CD4-positive, CD25-positive, alpha-beta regulatory T cell (primary cell): ENCODE results near the gene TYMP. TPM values are rescaled to one million over a fixed set of nuclear protein-coding genes. Genes with fewer than 3 reads are reported as not detected.

Experiments used
- ATAC-seq, 2 donors: fragments of 150-1000 bp; cut with Tn5 transposase; one replicate each; pipeline ENCODE4 v1.10.0; 2021; ENCODE audit warnings: low read depth in 2 of 2, moderate number of reproducible peaks in 2 of 2, moderate library complexity in 1 of 2
- DNase-seq, 3 donors: peaks; one replicate each; pipeline versions ENCODE4 v3.0.0 to v3.0.0-alpha.2; 2012 to 2022; ENCODE audit warnings: mixed read lengths in 1 of 3
- H3K27ac ChIP-seq: one replicate; pipeline ENCODE4 v1.7.0; 2013; ENCODE audit warnings: mild to moderate bottlenecking, low read length; ENCODE audit not compliant: insufficient read depth, poor library complexity, severe bottlenecking
- H3K27me3 ChIP-seq: one replicate; pipeline ENCODE4 v1.7.0; 2013; ENCODE audit warnings: low read length; ENCODE audit not compliant: control insufficient read depth, insufficient read depth
- H3K36me3 ChIP-seq: one replicate; pipeline ENCODE4 v1.7.0; 2013; ENCODE audit warnings: mild to moderate bottlenecking, low read length, moderate library complexity; ENCODE audit not compliant: control insufficient read depth, insufficient read depth
- H3K4me1 ChIP-seq: 2 replicates; pipeline ENCODE4 v1.7.0; 2013; ENCODE audit warnings: mild to moderate bottlenecking, low read length; ENCODE audit not compliant: insufficient read depth, control insufficient read depth, poor library complexity, severe bottlenecking
- H3K4me3 ChIP-seq: one replicate; pipeline ENCODE4 v1.7.0; 2013; ENCODE audit warnings: low read depth, mild to moderate bottlenecking, low read length, moderate library complexity
- H3K9me3 ChIP-seq, 2 experiments: 1 replicate in 1 of 2; 2 replicates in 1 of 2; pipeline ENCODE4 v1.7.0; 2013; ENCODE audit warnings: low read length in 2 of 2, mild to moderate bottlenecking in 1 of 2, moderate library complexity in 1 of 2; ENCODE audit not compliant: control insufficient read depth in 2 of 2
- H3K27ac Mint-ChIP-seq, 3 donors: one replicate each; pipeline ENCODE4 v1.8.0; 2020 to 2022; ENCODE audit warnings: mild to moderate bottlenecking in 3 of 3, mixed read lengths in 3 of 3, moderate library complexity in 2 of 3
- H3K27me3 Mint-ChIP-seq: one replicate; pipeline ENCODE4 v1.8.0; 2022; ENCODE audit warnings: mild to moderate bottlenecking, mixed read lengths
- H3K36me3 Mint-ChIP-seq: one replicate; pipeline ENCODE4 v1.8.0; 2020; ENCODE audit warnings: mixed read lengths
- H3K4me1 Mint-ChIP-seq, 4 donors: one replicate each; pipeline ENCODE4 v1.8.0; 2020 to 2022; ENCODE audit warnings: mixed read lengths in 4 of 4, mild to moderate bottlenecking in 1 of 4
- H3K4me3 Mint-ChIP-seq, 4 donors: one replicate each; pipeline ENCODE4 v1.8.0; 2020 to 2022; ENCODE audit warnings: mild to moderate bottlenecking in 4 of 4, mixed read lengths in 4 of 4, moderate library complexity in 3 of 4
- H3K9me3 Mint-ChIP-seq, 7 donors: one replicate each; pipeline ENCODE4 v1.8.0; 2020 to 2022; ENCODE audit warnings: mixed read lengths in 7 of 7, mild to moderate bottlenecking in 3 of 7, moderate library complexity in 2 of 7
- polyA plus RNA-seq, 4 donors: library from polyadenylated mRNA; unstranded; fragments of 300-500 nt; fragmentation: Illumina TruSeq; gene quantifications; one replicate each; pipeline ENCODE4 v1.2.3, GENCODE V29; 2021
- total RNA-seq: library from RNA; stranded (reverse); gene quantifications from one replicate; pipeline ENCODE4 v1.2.3, GENCODE V29; 2022

The TYMP gene
- total and polyA plus RNA-seq, 5 donors from 2014 or later: 29.2 to 65.2 (median 46.9) TPM

DNA sequence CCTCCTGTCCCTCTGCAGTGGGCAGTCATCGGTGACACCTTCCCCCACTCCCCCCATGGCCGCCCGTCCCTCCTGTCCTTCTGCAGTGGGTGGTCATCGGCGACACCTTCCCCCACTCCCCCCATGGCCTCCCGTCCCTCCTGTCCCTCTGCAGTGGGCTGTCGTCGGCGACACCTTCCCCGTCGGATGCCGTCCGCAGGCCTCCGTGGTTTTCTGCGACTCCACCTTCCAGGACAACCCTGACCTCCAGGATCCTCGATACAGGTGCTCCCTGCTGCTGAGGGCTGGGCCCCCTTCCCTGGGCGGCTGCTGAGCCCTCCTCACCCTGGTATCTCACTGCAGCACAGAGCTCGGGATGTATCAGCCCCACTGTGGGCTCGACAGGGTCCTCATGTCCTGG lies 40.9 kb downstream of the TYMP start:
- Histone ChIP-seq H3K4me1 (peaks cover 7% of the 10 kb centered on the region), H3K4me3 (no peak overlapping the region), H3K27me3 (no peaks in the 10 kb centered on the region), H3K27ac (no peak overlapping the region), H3K36me3 (no peaks in the 10 kb centered on the region), H3K9me3 (no peaks in the 10 kb centered on the region)
- Mint-ChIP-seq H3K27me3 (peaks cover 10% of the 10 kb centered on the region), H3K36me3 (no peaks in the 10 kb centered on the region), H3K9me3 (no peaks in the 10 kb centered on the region), H3K4me1 (peaks cover 0 to 9% (median 6%) of the 10 kb centered on the region in 4 donors), H3K4me3 (no peak overlapping the region), H3K27ac (no peak overlapping the region)
- DNase-seq (no peak), ATAC-seq (no peak)

- Histone ChIP-seq H3K27ac (no peak overlapping the region), H3K4me1 (peaks cover 7% of the 10 kb centered on the region), H3K4me3 (no peak overlapping the region), H3K36me3 (no peaks in the 10 kb centered on the region), H3K27me3 (no peaks in the 10 kb centered on the region), H3K9me3 (no peaks in the 10 kb centered on the region)
- H3K36me3 Mint-ChIP-seq: no peaks in the 10 kb centered on the region
- H3K27ac Mint-ChIP-seq: no peak overlapping the region
- ATAC-seq: no peak
- H3K4me3 Mint-ChIP-seq: no peak overlapping the region
- H3K27me3 Mint-ChIP-seq: peaks cover 10% of the 10 kb centered on the region
- peaks cover 0 to 9% (median 6%) of the 10 kb centered on the region in 4 donors for H3K4me1 Mint-ChIP-seq
- no peaks in the 10 kb centered on the region for H3K9me3 Mint-ChIP-seq
- no peak for DNase-seq
These were observed 41.7 kb downstream of the TYMP start for GRCh38 chr22:50488006-50488677.

- Mint-ChIP-seq H3K4me1 (peaks cover 0 to 9% (median 6%) of the 10 kb centered on the region in 4 donors), H3K9me3 (no peaks in the 10 kb centered on the region), H3K4me3 (no peak overlapping the region), H3K27me3 (peaks cover 10% of the 10 kb centered on the region), H3K27ac (no peak overlapping the region), H3K36me3 (no peaks in the 10 kb centered on the region)
- Histone ChIP-seq H3K36me3 (no peaks in the 10 kb centered on the region), H3K4me1 (peaks cover 10% of the 10 kb centered on the region), H3K27ac (no peak overlapping the region), H3K4me3 (no peak overlapping the region), H3K27me3 (no peaks in the 10 kb centered on the region), H3K9me3 (no peaks in the 10 kb centered on the region)
- ATAC-seq: no peak
- DNase-seq: no peak
These were observed 42.4 kb downstream of the TYMP start for GRCh38 chr22:50487290-50488005.

DNA sequence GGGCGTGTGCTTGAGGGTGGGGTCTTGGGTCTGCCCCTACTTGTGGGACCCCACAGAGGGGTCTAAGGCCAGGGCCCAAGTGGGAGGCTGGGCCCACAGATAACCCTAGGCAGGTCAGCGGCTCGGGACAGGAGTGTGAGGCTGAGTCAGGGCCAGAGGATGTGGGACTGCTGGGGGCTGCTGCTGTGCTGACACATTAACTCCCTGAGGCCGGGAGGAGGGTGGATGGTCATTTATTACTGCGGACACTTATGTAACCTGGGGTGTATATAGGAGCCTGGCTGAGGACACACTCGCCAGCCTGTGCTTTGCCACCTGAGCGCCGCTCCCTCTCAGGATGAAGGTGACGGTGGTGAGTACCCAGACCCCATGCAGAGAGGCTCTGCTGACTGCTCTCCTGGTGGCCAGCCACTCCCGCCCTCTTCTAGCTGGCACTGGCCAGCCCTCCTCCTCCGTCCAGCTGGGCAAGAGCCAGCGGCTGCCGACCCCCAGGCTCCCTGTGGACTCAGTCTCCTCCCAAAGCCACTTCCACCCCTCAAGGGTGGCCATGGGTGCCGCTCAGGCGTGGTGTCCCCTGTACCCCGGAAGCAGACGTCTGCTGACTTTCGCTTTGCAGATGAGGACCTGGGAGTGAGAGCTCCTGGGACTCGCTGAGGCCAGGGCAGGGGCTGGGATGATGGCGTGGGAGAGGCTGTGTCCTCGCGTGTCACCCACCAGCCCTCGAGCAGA lies 43.1 kb downstream of the TYMP start, which contains the start of gene MIOX:
TSS of gene MIOX (plus strand) at position 299 of the 729 bp plus-strand sequence. CDS start at position 338, 39 bp downstream.
- H3K4me3 Mint-ChIP-seq: peak within 1 kb of the TSS in 2 of 4 donors; percentile 21 to 58
- H3K27me3 Mint-ChIP-seq: peaks cover 10% of the 10 kb centered on the region

DNA sequence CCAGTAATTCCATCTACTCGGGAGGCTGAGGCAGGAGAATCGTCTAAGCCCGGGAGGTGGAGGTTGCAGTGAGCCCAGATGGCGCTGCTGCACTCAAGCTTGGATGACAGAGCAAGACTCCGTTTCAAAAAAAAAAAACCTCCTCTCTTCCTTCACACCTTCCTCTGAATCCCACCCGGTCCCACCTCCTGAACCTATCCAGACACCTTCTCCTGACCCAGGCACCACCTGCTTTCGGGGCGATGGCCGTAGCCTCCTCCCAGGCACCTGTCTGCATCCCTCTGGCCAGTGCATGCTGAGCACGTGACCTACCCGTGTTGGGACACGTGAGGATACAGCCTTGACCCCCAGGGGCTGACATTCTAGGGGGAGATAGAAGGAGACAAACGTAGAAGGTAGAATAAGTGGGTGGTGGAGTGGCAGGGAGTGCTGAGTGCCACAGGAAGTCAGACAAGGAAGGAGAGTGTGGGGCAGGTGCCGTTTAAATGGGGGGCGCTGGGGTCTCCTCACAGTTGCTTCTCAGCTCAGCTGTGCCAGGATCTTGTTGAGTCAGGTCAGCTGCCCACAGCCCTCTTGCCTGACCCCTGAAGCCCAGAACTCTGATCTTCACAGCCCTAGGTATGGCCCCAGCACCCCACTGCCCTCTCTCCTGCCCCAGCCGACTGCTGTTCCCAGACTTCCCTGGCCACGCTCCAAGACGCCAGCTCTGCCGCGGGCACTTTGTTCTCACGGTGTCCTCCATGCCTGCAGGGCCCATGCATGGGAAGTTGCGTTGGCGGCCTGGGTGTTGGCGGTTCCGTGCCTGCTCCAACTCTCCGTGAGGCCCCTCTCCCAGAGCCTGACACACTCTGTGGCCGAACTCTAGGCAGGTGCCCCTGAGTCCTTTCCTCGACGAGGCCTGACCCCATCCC lies 44.3 kb downstream of the TYMP start:
- Mint-ChIP-seq H3K9me3 (no peaks in the 10 kb centered on the region), H3K36me3 (no peaks in the 10 kb centered on the region), H3K27ac (no peak overlapping the region), H3K4me3 (peak overlapping the region in 2 of 4 donors; percentile 58 to 63), H3K4me1 (peaks cover 0 to 4% (median under 1%) of the 10 kb centered on the region in 4 donors), H3K27me3 (peaks cover 14% of the 10 kb centered on the region)
- Histone ChIP-seq H3K36me3 (no peaks in the 10 kb centered on the region), H3K4me1 (peaks cover 19% of the 10 kb centered on the region), H3K27me3 (no peaks in the 10 kb centered on the region), H3K27ac (no peak overlapping the region), H3K4me3 (no peak overlapping the region), H3K9me3 (no peaks in the 10 kb centered on the region)
- DNase-seq (no peak), ATAC-seq (no peak)

More for the DNA sequence above, 43.1 kb downstream of the TYMP start, which contains the start of gene MIOX:
- no peak within 1 kb of the TSS for H3K27ac ChIP-seq
- Mint-ChIP-seq H3K4me1 (peaks cover 0 to 11% (median 6%) of the 10 kb centered on the region in 4 donors), H3K9me3 (no peaks in the 10 kb centered on the region), H3K27ac (no peak within 1 kb of the TSS), H3K36me3 (no peaks in the 10 kb centered on the region)
- H3K9me3 ChIP-seq: no peaks in the 10 kb centered on the region
- peaks cover 17% of the 10 kb centered on the region for H3K4me1 ChIP-seq
- no peaks in the 10 kb centered on the region for H3K27me3 ChIP-seq
- no peak for ATAC-seq
- H3K4me3 ChIP-seq: no peak within 1 kb of the TSS
- no peaks in the 10 kb centered on the region for H3K36me3 ChIP-seq
- no peak for DNase-seq

GRCh38 chr22:50483977-50484853 lies 45.6 kb downstream of the TYMP start:
- Histone ChIP-seq H3K36me3 (no peaks in the 10 kb centered on the region), H3K4me1 (peaks cover 19% of the 10 kb centered on the region), H3K9me3 (no peaks in the 10 kb centered on the region), H3K4me3 (no peak overlapping the region), H3K27me3 (no peaks in the 10 kb centered on the region), H3K27ac (no peak overlapping the region)
- H3K27me3 Mint-ChIP-seq: peaks cover 24% of the 10 kb centered on the region
- DNase-seq: no peak
- H3K27ac Mint-ChIP-seq: no peak overlapping the region
- no peaks in the 10 kb centered on the region for H3K9me3 Mint-ChIP-seq
- peak overlapping the region in 1 of 4 donors; percentile 5 for H3K4me3 Mint-ChIP-seq
- no peak for ATAC-seq
- H3K36me3 Mint-ChIP-seq: no peaks in the 10 kb centered on the region
- H3K4me1 Mint-ChIP-seq: peaks cover 0 to 13% (median 4%) of the 10 kb centered on the region in 4 donors
